Measurements from ENCODE around the gene NMNAT3. TPM values are rescaled to one million over a fixed set of nuclear protein-coding genes. Genes with fewer than 3 reads are reported as not detected.
A peak's percentile ranks its signal among the peaks of the same experiment; 100 is the strongest.

NMNAT3 gene
- total and polyA plus RNA-seq, 2 experiments from 2014 or later: 8.3 to 9.2 TPM

GRCh38 chr3:139710212-139710611 lies 32.4 kb upstream of the NMNAT3 start:
- Histone ChIP-seq H3K4me3 (no peak overlapping the region), H4K20me1 (replicated peaks; ENCODE audit: insufficient read depth) (no peaks in the 10 kb centered on the region), H3K27me3 (ENCODE audit: insufficient read depth) (no peaks in the 10 kb centered on the region), H3K79me2 (replicated peaks; ENCODE audit: insufficient read depth) (no peaks in the 10 kb centered on the region), H3K27ac (ENCODE audit: low read depth) (no peak overlapping the region), H3K9me2 (ENCODE audit: insufficient read depth) (no peaks in the 10 kb centered on the region), H3K4me1 (ENCODE audit: insufficient read depth) (peaks cover 7% of the 10 kb centered on the region; the same call in 1 of the 2 replicates), H2AFZ (peak overlapping the region; percentile 64; the same call in 1 of the 2 replicates), H3K36me3 (ENCODE audit: insufficient read depth) (no peaks in the 10 kb centered on the region), H3F3A (replicated peaks; ENCODE audit: low read depth) (no peaks in the 10 kb centered on the region), H3K4me2 (no peak overlapping the region)
- no peak overlapping the region for H3K27ac Mint-ChIP-seq
- no peaks in the 10 kb centered on the region for H3K36me3 Mint-ChIP-seq (ENCODE audit: low read depth)
- H3K27me3 Mint-ChIP-seq (ENCODE audit: insufficient read depth, low read depth, poor library complexity): no peaks in the 10 kb centered on the region
- H3K4me3 Mint-ChIP-seq: no peak overlapping the region
- TF ChIP-seq STAT1 (IDR thresholded peaks at IDR 0.05; ENCODE audit: unreplicated experiment) (no peak), EZH2phosphoT487 (IDR thresholded peaks at IDR 0.05; ENCODE audit: unreplicated experiment) (no peak), ZNF114 (CRISPR knock-in tag; IDR thresholded peaks at IDR 0.05) (no peak), CTCF (conservative IDR thresholded peaks at IDR 0.05; ENCODE audit: low read depth in 2 of 2) (no peak), ETS1 (IDR thresholded peaks at IDR 0.05) (no peak), ZNF331 (CRISPR knock-in tag; IDR thresholded peaks at IDR 0.05; ENCODE audit: low read depth) (no peak), ZNF462 (CRISPR knock-in tag; IDR thresholded peaks at IDR 0.05) (no peak), REST (IDR thresholded peaks at IDR 0.05; ENCODE audit: unreplicated experiment) (no peak), EZH2 (IDR thresholded peaks at IDR 0.05; ENCODE audit: low read depth, unreplicated experiment) (no peak), CREB1 (CRISPR knock-in tag; IDR thresholded peaks at IDR 0.05; ENCODE audit: low read depth) (no peak), NANOG (IDR thresholded peaks at IDR 0.05; ENCODE audit: borderline replicate concordance) (no peak), POLR2AphosphoS5 (IDR thresholded peaks at IDR 0.05; ENCODE audit: low read depth) (no peak), JUNB (IDR thresholded peaks at IDR 0.05; ENCODE audit: unreplicated experiment) (no peak)
- H3K9me3 Mint-ChIP-seq: no peaks in the 10 kb centered on the region
- peaks cover 10% of the 10 kb centered on the region; the same call in 2 of the 3 replicates for H3K4me1 Mint-ChIP-seq
- ATAC-seq: no peak
- no peak for DNase-seq (ENCODE audit: low spot score)

Measured in GM23338 (cell line).